A549 treated with RU486 at 1 μM for 4 hours (cell line): Measurements from ENCODE around the gene FXYD1. TPM values are rescaled to one million over a fixed set of nuclear protein-coding genes. Genes with fewer than 3 reads are reported as not detected.

Source experiments
- total RNA-seq: library from RNA; stranded (reverse); fragments of 200-300 nt; extraction: Qiagen RNA extraction; gene quantifications from 5 replicates; pipeline ENCODE4 v1.2.3, GENCODE V29; 2022; ENCODE audit warnings: low read depth

Gene FXYD1
- 0.37 TPM in 1 of 5 replicates, not detected in the others for total RNA-seq

DNA sequence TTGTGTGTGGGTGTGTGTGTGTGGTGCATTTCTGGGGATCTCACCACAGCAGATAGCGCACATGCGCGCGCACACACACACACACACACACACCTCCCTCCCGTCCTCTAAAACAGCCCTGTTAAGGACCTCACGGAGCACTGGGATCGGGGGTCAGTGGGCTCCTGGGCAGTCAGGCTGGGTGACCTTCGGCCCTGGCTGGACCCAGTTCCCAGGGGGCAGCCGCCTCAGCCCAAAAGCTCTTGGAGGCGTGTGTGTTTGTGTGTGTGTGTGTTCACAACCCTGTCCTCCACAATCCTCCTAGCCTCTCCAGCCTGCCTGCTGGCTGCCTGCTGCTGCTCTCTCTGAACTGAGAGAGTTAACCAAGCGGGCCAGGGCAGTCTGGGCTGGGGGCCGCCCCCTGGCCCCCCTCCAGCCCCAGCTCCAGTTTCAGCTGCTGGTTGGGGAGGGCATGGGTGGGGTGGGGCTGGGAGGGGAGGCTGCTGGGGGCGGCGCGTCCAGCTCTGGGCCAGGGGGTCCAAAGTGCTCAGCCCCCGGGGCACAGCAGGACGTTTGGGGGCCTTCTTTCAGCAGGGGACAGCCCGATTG lies at the start of gene FXYD1:
Gene FXYD1 (plus strand): TSS at position 520 of the 588 bp plus-strand sequence. CDS start 1,256 bp downstream, outside the sequence.

DNA sequence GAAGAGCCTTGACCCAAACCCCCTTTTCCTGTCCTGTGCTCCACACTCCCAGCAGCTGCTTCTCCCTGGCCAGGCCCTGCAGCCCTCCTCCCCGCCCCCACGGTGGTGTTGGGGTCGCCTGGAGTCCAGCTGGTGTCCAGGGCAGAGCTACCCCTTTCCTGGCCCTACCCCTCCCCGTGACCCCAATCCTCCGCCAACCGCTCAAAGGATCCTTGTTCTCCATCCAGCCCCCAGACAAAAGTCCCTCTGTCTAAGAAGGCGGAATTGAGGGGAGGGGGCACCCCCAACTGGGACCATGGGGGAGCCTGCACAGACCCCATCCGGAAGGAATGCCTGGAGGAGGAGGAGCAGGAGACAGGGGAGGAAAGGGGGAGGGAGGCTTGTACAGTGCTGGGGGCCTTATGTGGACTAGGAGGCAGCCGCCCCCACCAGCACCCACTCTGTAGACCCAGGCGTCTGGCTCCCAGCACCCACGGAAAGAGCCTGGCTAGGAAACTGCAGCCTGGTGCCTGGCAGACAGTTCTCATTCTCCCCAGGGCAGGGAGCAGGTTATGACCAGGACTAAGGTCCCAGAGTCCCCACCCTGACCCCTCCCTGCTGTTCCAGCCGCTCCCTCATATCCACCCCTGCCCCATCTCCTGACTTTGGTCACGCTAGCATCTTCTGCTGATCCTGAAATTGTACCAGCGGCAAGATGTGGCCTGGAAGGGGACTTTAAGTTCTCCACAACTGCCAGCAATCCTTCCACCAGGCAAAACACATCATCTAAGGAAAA lies 23.3 kb upstream of the FXYD1 start, which contains the start of gene FXYD3:
Gene FXYD3 (plus strand): TSS at position 647 of the 775 bp plus-strand sequence. CDS start 3,554 bp downstream, outside the sequence.

GRCh38 chr19:35134601-35135242 lies 3.9 kb upstream of the FXYD1 start, which contains the start of gene LGI4:
LGI4 (minus strand) TSS chr19:35135059; CDS start chr19:35134680, 379 bp downstream.

GRCh38 chr19:35143231-35143715 lies 4.6 kb downstream of the FXYD1 start, which contains the start of gene FXYD7:
FXYD7 (plus strand) TSS chr19:35143255; CDS start chr19:35143334, 79 bp downstream.

GRCh38 chr19:35154525-35155406 lies 16.1 kb downstream of the FXYD1 start, which contains the start of gene FXYD5:
FXYD5 (plus strand) TSS chr19:35154735; CDS start chr19:35155551, 816 bp downstream.

Other genes with a start within 250 kb of the FXYD1 start
- 4.4 to 6.1 TPM (median 5.5 TPM) in 5 replicates for gene ZNF30, start 211.9 kb upstream of the FXYD1 start, total RNA-seq
- 1.8 to 1.9 TPM (median 1.9 TPM) in 5 replicates for gene ZNF792, start 174.6 kb upstream of the FXYD1 start, total RNA-seq
- 110 to 142 TPM (median 131 TPM) in 5 replicates for gene GRAMD1A, start 138.5 kb upstream of the FXYD1 start, total RNA-seq
- gene SCN1B, start 108.4 kb upstream of the FXYD1 start, total RNA-seq, result 9.6 to 19.7 TPM (median 15.9 TPM) in 5 replicates
- 0.10 to 0.34 TPM (median 0.24 TPM) in 5 replicates for gene HPN, start 97.1 kb upstream of the FXYD1 start, total RNA-seq
- gene FXYD3, start 23.0 kb upstream of the FXYD1 start, total RNA-seq, result 0.21 to 0.57 TPM (median 0.28 TPM) in 3 of 5 replicates, not detected in the others
- gene LGI4, start 3.8 kb upstream of the FXYD1 start, total RNA-seq, result 0.06 to 0.21 TPM (median 0.16 TPM) in 5 replicates
- 0.22 to 0.33 TPM (median 0.30 TPM) in 4 of 5 replicates, not detected in the other for gene FXYD7, start 4.4 kb downstream of the FXYD1 start, total RNA-seq
- 190 to 236 TPM (median 225 TPM) in 5 replicates for gene FXYD5, start 15.9 kb downstream of the FXYD1 start, total RNA-seq
- not detected in 5 replicates for gene FAM187B, start 89.9 kb downstream of the FXYD1 start, total RNA-seq
- gene LSR, start 110.2 kb downstream of the FXYD1 start, total RNA-seq, result 6.4 to 11.6 TPM (median 10.4 TPM) in 5 replicates
- gene USF2, start 130.1 kb downstream of the FXYD1 start, total RNA-seq, result 129 to 163 TPM (median 162 TPM) in 5 replicates
- 0.31 TPM in 1 of 5 replicates, not detected in the others for gene HAMP, start 143.7 kb downstream of the FXYD1 start, total RNA-seq
- gene MAG, start 153.3 kb downstream of the FXYD1 start, total RNA-seq, result not detected in 5 replicates
- 0.49 to 2.2 TPM (median 0.81 TPM) in 5 replicates for gene CD22, start 190.4 kb downstream of the FXYD1 start, total RNA-seq
- gene FFAR1, start 209.1 kb downstream of the FXYD1 start, total RNA-seq, result 0.06 TPM in 1 of 5 replicates, not detected in the others
- not detected in 5 replicates for gene FFAR3, start 219.6 kb downstream of the FXYD1 start, total RNA-seq
- gene GPR42, start 232.2 kb downstream of the FXYD1 start, total RNA-seq, result not detected in 5 replicates